Activated CD8-positive, alpha-beta memory T cell treated with anti-CD3 and anti-CD28 coated beads, Interleukin-2, amount 50 U/mL, for 24 hours (primary cell): ENCODE measurements around the gene HDAC4.

Experiments
- DNase-seq: peaks from one replicate; pipeline ENCODE4 v3.0.0-alpha.2; 2020; ENCODE audit errors: extremely low read depth

The HDAC4 gene

GRCh38 chr2:239236808-239237205 lies 164.0 kb downstream of the HDAC4 start:
- no peak for DNase-seq

GRCh38 chr2:239236043-239236807 lies 164.6 kb downstream of the HDAC4 start:
- DNase-seq: no peak

- DNase-seq: no peak
Observed at GRCh38 chr2:239235311-239235710, 165.5 kb downstream of the HDAC4 start.

GRCh38 chr2:239234191-239235175 lies 166.3 kb downstream of the HDAC4 start:
- no peak for DNase-seq

GRCh38 chr2:239233576-239233975 lies 167.2 kb downstream of the HDAC4 start:
- no peak for DNase-seq

GRCh38 chr2:239232195-239232578 lies 168.6 kb downstream of the HDAC4 start:
- no peak for DNase-seq

- DNase-seq: no peak
Observed at GRCh38 chr2:239231231-239232194, 169.3 kb downstream of the HDAC4 start.

GRCh38 chr2:239230318-239231052 lies 170.3 kb downstream of the HDAC4 start:
- no peak for DNase-seq

GRCh38 chr2:239229545-239230279 lies 171.1 kb downstream of the HDAC4 start:
- DNase-seq: no peak

- DNase-seq: no peak
Observed at GRCh38 chr2:239227661-239228371, 173.0 kb downstream of the HDAC4 start.

- DNase-seq: no peak
Observed at GRCh38 chr2:239226677-239227581, 173.9 kb downstream of the HDAC4 start.

GRCh38 chr2:239225871-239226561 lies 174.8 kb downstream of the HDAC4 start:
- no peak for DNase-seq

- no peak for DNase-seq
Observed at GRCh38 chr2:239225371-239225851, 175.4 kb downstream of the HDAC4 start.

- DNase-seq: no peak
Observed at GRCh38 chr2:239224955-239225354, 175.9 kb downstream of the HDAC4 start.

GRCh38 chr2:239224199-239224570 lies 176.6 kb downstream of the HDAC4 start:
- no peak for DNase-seq

- no peak for DNase-seq
Observed at GRCh38 chr2:239223310-239224198, 177.3 kb downstream of the HDAC4 start.
